SK-N-SH (cell line): ENCODE data around the gene DCLK1. TPM values are rescaled to one million over a fixed set of nuclear protein-coding genes. Genes with fewer than 3 reads are reported as not detected.

Experiments used
- CTCF ChIA-PET: fragments of 300-600, 350-600 bp; formaldehyde crosslinking; extraction: SDS; loops from one replicate; lab custom pipeline; 2021; lab: Yijun Ruan, JAX
- POLR2A ChIA-PET: fragments of 350-600 bp; sonication (Branson Sonifier 250); formaldehyde crosslinking; extraction: SDS; loops from one replicate; lab custom pipeline; 2020; ENCODE audit warnings: antibody characterized with exemption, inconsistent platforms; lab: Yijun Ruan, JAX
- DNase-seq: peaks from one replicate; pipeline ENCODE4 v3.0.0; 2012
- H2AFZ ChIP-seq: fragments of 200-600 bp; sonication (generic); 2 replicates; pipeline ENCODE4 v1.8.1; 2016; ENCODE audit warnings: antibody characterized with exemption, mild to moderate bottlenecking, low read depth
- H3F3A ChIP-seq: fragments of 200-600 bp; sonication (generic); replicated peaks from 2 replicates; pipeline ENCODE3; 2016; ENCODE audit warnings: antibody characterized with exemption, mild to moderate bottlenecking; ENCODE audit not compliant: insufficient read depth
- H3K27ac ChIP-seq, 2 experiments: fragments of 200-500 bp in 1 of 2; fragments of 200-600 bp in 1 of 2; sonication (Bioruptor generic) in 1 of 2; sonication (generic), shearing (Covaris generic) in 1 of 2; 2 replicates each; pipeline versions ENCODE4 v1.5.1 to v1.6.1; 2014 to 2016; ENCODE audit warnings: low read depth in 2 of 2, inconsistent platforms in 1 of 2, low read length in 1 of 2, mild to moderate bottlenecking in 1 of 2, mixed read lengths in 1 of 2
- H3K27me3 ChIP-seq: fragments of 200-600 bp; sonication (generic), shearing (Covaris generic); 2 replicates; pipeline ENCODE4 v1.6.1; 2016; ENCODE audit warnings: mixed run types; ENCODE audit not compliant: insufficient read depth
- H3K36me3 ChIP-seq, 2 experiments: fragments of 200-500 bp in 1 of 2; fragments of 200-600 bp in 1 of 2; sonication (Bioruptor generic) in 1 of 2; sonication (generic) in 1 of 2; replicated peaks in 1 of 2; 2 replicates each; pipeline versions ENCODE3 to v1.5.1; 2014 to 2016; ENCODE audit warnings: low read length in 1 of 2, mild to moderate bottlenecking in 1 of 2; ENCODE audit not compliant: insufficient read depth in 2 of 2, control insufficient read depth in 1 of 2
- H3K4me1 ChIP-seq, 2 experiments: fragments of 200-500 bp in 1 of 2; fragments of 200-600 bp in 1 of 2; sonication (Bioruptor generic) in 1 of 2; sonication (generic), shearing (Covaris generic) in 1 of 2; 2 replicates each; pipeline versions ENCODE4 v1.5.1 to v1.6.1; 2014 to 2016; ENCODE audit warnings: low read depth in 1 of 2, low read length in 1 of 2, mixed run types in 1 of 2; ENCODE audit not compliant: insufficient read depth in 2 of 2, control insufficient read depth in 1 of 2
- H3K4me2 ChIP-seq: fragments of 200-600 bp; sonication (generic), shearing (Covaris generic); 2 replicates; pipeline ENCODE4 v1.6.1; 2017; ENCODE audit warnings: mixed run types
- H3K4me3 ChIP-seq, 2 experiments: fragments of 200-500 bp in 1 of 2; fragments of 200-600 bp in 1 of 2; sonication (Bioruptor generic) in 1 of 2; sonication (generic), shearing (Covaris generic) in 1 of 2; 2 replicates each; pipeline versions ENCODE4 v1.5.1 to v1.8.1; 2014 to 2016; ENCODE audit warnings: low read depth in 2 of 2, inconsistent platforms in 1 of 2, low read length in 1 of 2, mild to moderate bottlenecking in 1 of 2, mixed read lengths in 1 of 2, moderate library complexity in 1 of 2
- H3K79me2 ChIP-seq: fragments of 200-600 bp; sonication (generic); 2 replicates; pipeline ENCODE4 v1.8.1; 2017; ENCODE audit warnings: mild to moderate bottlenecking; ENCODE audit not compliant: insufficient read depth
- H3K9ac ChIP-seq: fragments of 200-600 bp; sonication (generic); 2 replicates; pipeline ENCODE4 v1.6.1; 2017; ENCODE audit warnings: mixed run types
- H3K9me2 ChIP-seq: fragments of 200-600 bp; sonication (generic); 2 replicates; pipeline ENCODE4 v1.6.1; 2017; ENCODE audit warnings: mixed run types
- H3K9me3 ChIP-seq: fragments of 200-600 bp; sonication (generic); 2 replicates; pipeline ENCODE4 v1.6.1; 2017; ENCODE audit warnings: mixed run types, mild to moderate bottlenecking, moderate library complexity
- H4K20me1 ChIP-seq: fragments of 200-600 bp; sonication (generic); 2 replicates; pipeline ENCODE4 v1.6.1; 2017; ENCODE audit warnings: mild to moderate bottlenecking, mixed run types; ENCODE audit not compliant: insufficient read depth
- CHD2 ChIP-seq: fragments of 150-350 bp; IDR thresholded peaks from 2 replicates; pipeline ENCODE4 v1.6.1; 2018; ENCODE audit warnings: low read length; ENCODE audit not compliant: partially characterized antibody
- CTCF ChIP-seq: fragments of 200-600 bp; sonication (generic); IDR thresholded peaks from 2 replicates; pipeline ENCODE4 v1.6.1; 2017; ENCODE audit warnings: antibody characterized with exemption, mild to moderate bottlenecking, moderate library complexity
- EP300 ChIP-seq, 2 experiments: IDR thresholded peaks; 2 replicates each; pipeline versions ENCODE4 v1.4.0 to v1.6.1; 2012; ENCODE audit warnings: borderline replicate concordance in 1 of 2, low read depth in 1 of 2, low read length in 1 of 2
- FOXM1 ChIP-seq: IDR thresholded peaks from 2 replicates; pipeline ENCODE4 v1.4.0; 2012; ENCODE audit warnings: low read depth, mild to moderate bottlenecking
- GATA2 ChIP-seq: sonication (generic); formaldehyde crosslinking; IDR thresholded peaks from 2 replicates; pipeline ENCODE4 v1.5.0; 2020; ENCODE audit warnings: mild to moderate bottlenecking, missing genetic modification reagents
- JUND ChIP-seq: IDR thresholded peaks from 2 replicates; pipeline ENCODE4 v1.4.0; 2012
- MAX ChIP-seq: IDR thresholded peaks from 2 replicates; pipeline ENCODE4 v1.4.0; 2012; ENCODE audit warnings: low read depth
- NFIC ChIP-seq: IDR thresholded peaks from 2 replicates; pipeline ENCODE4 v1.4.0; 2012; ENCODE audit warnings: borderline replicate concordance
- RFX5 ChIP-seq: IDR thresholded peaks from 2 replicates; pipeline ENCODE4 v1.6.1; 2012; ENCODE audit warnings: mild to moderate bottlenecking, improper control_type of control experiment, low read length
- TCF12 ChIP-seq: IDR thresholded peaks from 2 replicates; pipeline ENCODE4 v1.4.0; 2012
- TEAD4 ChIP-seq: IDR thresholded peaks from 2 replicates; pipeline ENCODE4 v1.4.0; 2012; ENCODE audit warnings: mild to moderate bottlenecking, borderline replicate concordance; ENCODE audit not compliant: insufficient read depth
- WGBS: methylation state at CpG from one replicate; pipeline ENCODE4 v1.1.6; 2017; ENCODE audit warnings: low lambda C conversion rate; 5-methylcytosine and 5-hydroxymethylcytosine counted together
- polyA plus RNA-seq, 3 experiments: library from polyadenylated mRNA; depleted of rRNA; stranded (reverse); fragments of >200 nt; gene quantifications; 2 replicates each; pipeline ENCODE4 v1.2.3, GENCODE V29; 2012
- TF ChIP-seq, protein P1 (sequence below): IDR thresholded peaks from 2 replicates; pipeline ENCODE4; 2012

The DCLK1 gene
- polyA plus RNA-seq, 1 of the 3 experiments (the other 2 are of a cell fraction): 1.1 TPM

GRCh38 chr13:35990196-35990595 is 141.0 kb downstream of the DCLK1 start:
- ChIA-PET POLR2A (no interaction called here), CTCF (interaction anchor here (1.0 kb wide), 1 partner anchor 11 kb away, joined by 5 read pairs; no protein-coding TSS in a partner anchor)
- no peaks in the 10 kb centered on the region for H3K36me3 ChIP-seq
- peaks cover 18 to 27% of the 10 kb centered on the region in 2 experiments for H3K4me1 ChIP-seq
- no peak overlapping the region for H3K4me2 ChIP-seq
- no peak overlapping the region for H3K27ac ChIP-seq
- H3K9me2 ChIP-seq: no peaks in the 10 kb centered on the region
- no peak overlapping the region for H3K9ac ChIP-seq
- H3K4me3 ChIP-seq: no peak overlapping the region
- H4K20me1 ChIP-seq: no peaks in the 10 kb centered on the region
- H3K79me2 ChIP-seq: no peaks in the 10 kb centered on the region
- H3K9me3 ChIP-seq: no peaks in the 10 kb centered on the region
- H2AFZ ChIP-seq: no peak overlapping the region
- H3F3A ChIP-seq: peaks cover 14% of the 10 kb centered on the region
- TF ChIP-seq MAX (no peak), CTCF (peak; percentile 35)
- no peaks in the 10 kb centered on the region for H3K27me3 ChIP-seq
- 92% methylated on average over 3 of the region's 3 CpGs for WGBS
- DNase-seq: no peak

GRCh38 chr13:35988648-35989081 is 142.5 kb downstream of the DCLK1 start:
- TF ChIP-seq NFIC: peak; percentile 62; the same call in 1 of the 2 replicates
- TF ChIP-seq RFX5: no peak
- 0 out of 2 replicates have a peak, but pooled peaks have one; percentile 41 for TF ChIP-seq TEAD4
- TF ChIP-seq JUND: peak; percentile 47; the same call in 1 of the 2 replicates
- TF ChIP-seq CHD2: no peak
- TF ChIP-seq GATA2 (CRISPR knock-in tag): 0 out of 2 replicates have a peak, but pooled peaks have one; percentile 19
- TF ChIP-seq, protein P1, sequence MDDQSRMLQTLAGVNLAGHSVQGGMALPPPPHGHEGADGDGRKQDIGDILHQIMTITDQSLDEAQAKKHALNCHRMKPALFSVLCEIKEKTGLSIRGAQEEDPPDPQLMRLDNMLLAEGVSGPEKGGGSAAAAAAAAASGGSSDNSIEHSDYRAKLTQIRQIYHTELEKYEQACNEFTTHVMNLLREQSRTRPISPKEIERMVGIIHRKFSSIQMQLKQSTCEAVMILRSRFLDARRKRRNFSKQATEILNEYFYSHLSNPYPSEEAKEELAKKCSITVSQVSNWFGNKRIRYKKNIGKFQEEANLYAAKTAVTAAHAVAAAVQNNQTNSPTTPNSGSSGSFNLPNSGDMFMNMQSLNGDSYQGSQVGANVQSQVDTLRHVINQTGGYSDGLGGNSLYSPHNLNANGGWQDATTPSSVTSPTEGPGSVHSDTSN: peak; percentile 88
- TF ChIP-seq FOXM1: no peak
- peak; percentile 71 for TF ChIP-seq TCF12
- TF ChIP-seq EP300 (IDR thresholded peaks at IDR 0.05; ENCODE audit: borderline replicate concordance in 1 of 2, low read depth in 1 of 2, low read length in 1 of 2): peak; percentile 23 to 55; a peak in 2 of 4 replicates
- ChIA-PET CTCF (interaction anchor here (0.6 to 3.4 kb wide), 2 partner anchors 264 to 286 kb away, joined by 3 to 12 read pairs; no protein-coding TSS in a partner anchor), POLR2A (no interaction called here)
- no peaks in the 10 kb centered on the region for H4K20me1 ChIP-seq
- H3K9me2 ChIP-seq: no peaks in the 10 kb centered on the region
- no peaks in the 10 kb centered on the region for H3K79me2 ChIP-seq
- no peak for DNase-seq
- H3K9me3 ChIP-seq: no peaks in the 10 kb centered on the region
- no peak overlapping the region for H3K9ac ChIP-seq
- H3K27me3 ChIP-seq: no peaks in the 10 kb centered on the region
- no peak overlapping the region for H2AFZ ChIP-seq
- peaks cover under 1% of the 10 kb centered on the region for H3F3A ChIP-seq
- H3K4me1 ChIP-seq: peaks cover 6 to 30% of the 10 kb centered on the region in 2 experiments; a peak in 3 of 4 replicates
- H3K4me2 ChIP-seq: peak overlapping the region; percentile 49; the same call in 1 of the 2 replicates
- peak overlapping the region in 1 of 2 experiments; percentile 67; a peak in 2 of 4 replicates for H3K27ac ChIP-seq
- WGBS: 35% methylated on average over 6 of the region's 6 CpGs
- no peak overlapping the region for H3K4me3 ChIP-seq
- no peaks in the 10 kb centered on the region for H3K36me3 ChIP-seq
